ENCODE results near the gene MAZ.

The MAZ gene

GRCh38 chr16:29809850-29810698 is 3.7 kb downstream of the MAZ start:
- DNase-seq = no peak

- DNase-seq = no peak
Observed at GRCh38 chr16:29810699-29811169, 4.4 kb downstream of the MAZ start.

- peak; percentile 92 for DNase-seq
Observed at GRCh38 chr16:29811170-29811895, 5.0 kb downstream of the MAZ start.

GRCh38 chr16:29811896-29812665 is 5.8 kb downstream of the MAZ start, which contains the start of gene PRRT2:
PRRT2 (plus strand) TSS chr16:29812193; CDS start chr16:29813055, 862 bp downstream.
- no peak for DNase-seq

GRCh38 chr16:29812754-29813643 is 6.7 kb downstream of the MAZ start:
- no peak for DNase-seq

GRCh38 chr16:29813644-29814562 is 7.6 kb downstream of the MAZ start:
- no peak for DNase-seq

- no peak for DNase-seq
Observed at GRCh38 chr16:29814592-29814991, 8.3 kb downstream of the MAZ start.

DNA sequence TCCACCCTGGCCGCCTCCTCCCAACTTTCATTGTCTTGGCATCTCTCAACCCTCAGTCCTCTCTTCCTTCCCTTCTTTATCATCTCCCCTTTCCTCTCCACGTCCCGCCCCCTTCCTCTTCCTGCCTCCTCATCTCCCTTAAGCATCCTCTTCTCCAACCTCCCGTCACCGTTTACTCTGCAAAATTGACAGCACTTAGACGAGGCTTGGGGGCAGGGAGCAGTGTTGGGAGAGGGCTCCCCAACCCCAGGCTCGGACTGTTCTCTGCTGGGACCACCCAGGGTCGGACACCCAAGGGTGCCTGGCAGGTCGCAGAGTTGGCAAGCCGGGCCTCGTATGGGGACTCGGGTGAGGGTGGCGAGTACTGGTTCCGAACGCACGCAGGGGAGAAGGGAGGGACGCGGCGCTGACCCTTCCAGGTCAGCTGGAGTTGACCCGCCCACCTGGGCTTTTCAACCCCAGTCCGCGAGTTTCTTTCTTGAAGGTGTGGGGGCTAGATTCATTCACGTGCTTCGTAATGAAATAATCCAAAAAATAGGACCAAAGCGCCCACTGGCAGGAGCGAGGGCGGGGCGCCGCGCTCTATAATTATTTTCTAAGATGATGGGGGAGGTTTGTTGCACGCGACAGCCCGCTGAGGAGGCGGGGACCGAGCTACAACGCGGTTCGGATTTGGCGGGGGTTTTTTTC is 8.8 kb downstream of the MAZ start:
- no peak for DNase-seq

DNA sequence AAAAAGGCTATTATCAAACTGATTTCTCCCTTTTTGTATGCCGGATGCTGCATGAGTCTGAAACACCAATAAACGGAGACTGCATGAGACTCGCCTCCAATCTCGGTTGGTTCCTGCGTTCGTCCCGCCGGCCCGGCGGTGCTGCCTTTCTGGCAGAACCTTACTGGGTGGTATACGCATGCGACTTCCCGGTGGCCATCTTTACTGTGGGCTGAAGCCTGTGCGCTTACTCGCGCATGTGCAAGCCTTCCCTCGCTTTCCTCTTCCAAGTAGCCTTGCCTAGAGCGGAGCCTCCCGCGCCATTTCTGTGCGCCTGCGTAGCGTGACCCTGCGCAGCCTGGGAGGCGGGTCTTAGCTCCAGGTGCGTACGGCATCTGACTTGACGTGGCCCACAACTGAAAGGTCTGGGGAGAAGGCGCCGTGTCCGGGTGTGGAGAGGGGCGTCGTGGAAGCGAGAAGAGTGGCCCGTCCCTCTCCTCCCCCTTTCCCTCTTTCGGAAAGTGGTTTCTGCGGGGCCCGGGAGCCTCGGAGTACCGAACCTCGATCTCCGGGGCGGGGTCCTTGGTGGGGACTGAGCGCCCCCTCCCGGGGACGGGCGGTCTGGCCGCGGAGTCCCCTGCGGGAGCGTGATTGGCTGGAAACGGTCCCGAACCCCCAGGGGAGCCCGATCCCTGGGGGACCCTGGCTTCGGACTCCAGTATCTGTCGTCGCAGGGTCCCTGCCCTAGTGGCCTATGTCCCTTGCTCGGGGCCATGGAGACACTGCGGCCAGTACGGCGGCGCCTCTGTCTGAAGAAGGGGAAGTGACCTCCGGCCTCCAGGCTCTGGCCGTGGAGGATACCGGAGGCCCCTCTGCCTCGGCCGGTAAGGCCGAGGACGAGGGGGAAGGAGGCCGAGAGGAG is 9.7 kb downstream of the MAZ start, which contains the start of gene PAGR1:
Gene PAGR1, plus strand, starts transcription at position 360 of the 901 bp plus-strand sequence. Its CDS starts 374 bp downstream, at position 734.
- peak; percentile 99 for DNase-seq

GRCh38 chr16:29816694-29817441 is 10.5 kb downstream of the MAZ start:
- DNase-seq = peak; percentile 61

DNA sequence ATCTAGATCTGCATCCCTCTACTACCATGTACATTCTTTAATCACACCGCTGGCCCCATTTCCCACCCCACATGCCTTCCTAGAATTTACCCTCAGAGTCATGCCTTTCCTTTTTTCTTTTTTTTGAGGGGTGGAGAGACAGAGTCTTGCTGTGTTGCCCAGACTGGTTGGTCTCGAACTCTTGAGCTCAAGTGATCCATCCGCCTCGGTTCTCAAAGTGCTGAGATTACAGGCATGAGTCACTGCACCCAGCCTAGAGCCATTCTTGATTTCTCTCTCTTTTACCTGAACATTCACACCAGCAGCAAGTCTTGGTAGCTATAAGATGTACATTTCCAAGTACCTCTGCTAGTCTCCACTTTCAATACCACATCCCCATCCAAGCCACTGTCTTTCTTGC is 11.8 kb downstream of the MAZ start:
- DNase-seq = no peak

- DNase-seq = no peak
Observed at GRCh38 chr16:29819506-29819905, 13.2 kb downstream of the MAZ start.

- DNase-seq = peak; percentile 47
Observed at GRCh38 chr16:29820271-29820701, 14.0 kb downstream of the MAZ start, which contains the start of gene MVP. MVP (plus strand) TSS chr16:29820462; CDS start chr16:29830550, 10,088 bp downstream.

- no peak for DNase-seq
Observed at GRCh38 chr16:29820730-29821642, 14.7 kb downstream of the MAZ start.

GRCh38 chr16:29821643-29822115 is 15.3 kb downstream of the MAZ start:
- peak; percentile 58 for DNase-seq

DNA sequence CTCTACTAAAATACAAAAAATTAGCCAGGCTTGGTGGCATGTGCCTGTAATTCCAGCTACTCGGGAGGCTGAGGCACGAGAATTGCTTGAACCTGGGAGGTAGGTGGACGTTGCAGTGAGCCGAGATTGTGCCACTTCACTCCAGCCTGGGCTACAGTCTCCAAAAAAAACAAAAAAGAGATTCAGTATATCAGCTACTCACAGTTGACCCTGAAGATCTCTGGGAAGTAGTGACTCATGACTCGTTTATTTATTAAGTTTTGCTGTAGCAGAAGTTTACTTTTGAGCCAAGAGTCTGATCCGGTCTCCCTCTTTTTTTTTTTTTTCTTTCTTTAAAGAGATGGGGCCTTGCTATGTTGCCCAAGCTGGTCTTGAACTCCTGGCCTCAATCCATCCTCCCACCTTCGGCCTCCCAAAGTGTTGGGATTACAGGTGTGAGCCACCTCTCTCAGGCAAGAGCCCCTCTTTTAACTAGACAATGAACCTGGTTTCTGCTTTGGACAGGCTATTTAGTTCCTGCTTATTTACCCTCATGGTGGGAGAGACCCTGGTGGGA is 18.3 kb downstream of the MAZ start:
- peak; percentile 52 for DNase-seq

Measured in kidney glomerular epithelial cell (primary cell).